ENCODE measurements around the gene MARCO. TPM values are rescaled to one million over a fixed set of nuclear protein-coding genes. Genes with fewer than 3 reads are reported as not detected.

The MARCO gene
- polyA plus RNA-seq, 1 experiment = not detected

DNA sequence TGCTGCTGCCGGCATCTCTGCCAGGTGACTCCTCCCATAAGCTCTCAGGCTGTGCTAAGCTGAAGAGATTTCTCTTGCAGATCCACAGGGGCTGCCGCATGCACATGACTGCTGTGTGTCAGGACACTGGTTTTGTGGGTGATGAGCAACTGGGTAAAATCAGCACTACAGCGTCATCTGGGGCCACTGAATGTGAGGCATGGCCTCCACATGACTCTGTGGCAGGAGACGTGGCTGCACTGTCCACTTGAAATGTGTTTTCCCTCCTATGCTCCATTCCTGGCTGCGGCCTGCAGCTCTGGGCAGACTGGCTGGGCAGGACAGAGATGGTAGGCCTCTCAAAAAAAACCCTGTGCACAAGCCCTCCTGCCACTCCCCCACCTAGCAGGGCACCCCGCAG is 63.6 kb downstream of the MARCO start:
- Histone ChIP-seq H3K27ac (ENCODE audit: low read depth, low read length) (no peak overlapping the region), H3K9me3 (ENCODE audit: control insufficient read depth, insufficient read depth, low read length) (no peaks in the 10 kb centered on the region), H3K4me3 (ENCODE audit: low read depth, low read length) (no peak overlapping the region), H3K27me3 (ENCODE audit: control insufficient read depth, insufficient read depth, low read length) (no peaks in the 10 kb centered on the region)
- POLR2A ChIA-PET = no interaction called here
- no peak for DNase-seq (ENCODE audit: low read depth, low spot score)
- CTCF ChIA-PET = no interaction called here
- TF ChIP-seq CTCF (IDR thresholded peaks at IDR 0.05; ENCODE audit: low read depth, low read length) = no peak

DNA sequence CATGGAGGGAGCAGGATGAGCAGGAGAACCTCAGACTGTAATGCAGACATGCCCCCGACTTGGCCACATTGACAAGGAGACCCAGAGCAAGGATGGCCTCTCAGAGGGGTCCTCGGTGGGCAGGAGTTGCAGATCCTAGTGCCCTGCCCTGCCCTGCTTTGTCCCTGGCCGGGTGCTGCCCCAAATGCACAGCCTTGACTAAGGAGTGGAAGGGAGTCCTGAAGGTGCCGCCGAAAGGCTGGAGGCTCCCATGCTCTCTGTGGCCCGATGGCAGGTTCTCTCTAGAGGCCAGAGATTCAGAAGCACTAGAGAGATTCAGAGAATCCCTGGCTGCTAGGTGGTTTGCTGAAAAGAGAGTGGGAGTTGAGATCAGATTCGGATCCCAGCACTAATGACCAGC is 64.4 kb downstream of the MARCO start:
- no peak overlapping the region for H3K27ac ChIP-seq (ENCODE audit: low read depth, low read length)
- H3K27me3 ChIP-seq (ENCODE audit: control insufficient read depth, insufficient read depth, low read length) = peaks cover 4% of the 10 kb centered on the region
- no peak overlapping the region for H3K4me3 ChIP-seq (ENCODE audit: low read depth, low read length)
- ChIA-PET POLR2A (no interaction called here), CTCF (no interaction called here)
- H3K9me3 ChIP-seq (ENCODE audit: control insufficient read depth, insufficient read depth, low read length) = no peaks in the 10 kb centered on the region
- DNase-seq (ENCODE audit: low read depth, low spot score) = no peak
- TF ChIP-seq CTCF (IDR thresholded peaks at IDR 0.05; ENCODE audit: low read depth, low read length) = no peak

- Histone ChIP-seq H3K27ac (ENCODE audit: low read depth, low read length) (no peak overlapping the region), H3K9me3 (ENCODE audit: control insufficient read depth, insufficient read depth, low read length) (no peaks in the 10 kb centered on the region), H3K27me3 (ENCODE audit: control insufficient read depth, insufficient read depth, low read length) (peaks cover 4% of the 10 kb centered on the region), H3K4me3 (ENCODE audit: low read depth, low read length) (no peak overlapping the region)
- ChIA-PET POLR2A (no interaction called here), CTCF (interaction anchor here (1.0 kb wide), 1 partner anchor 468 kb away, joined by 4 read pairs; no protein-coding TSS in a partner anchor)
- DNase-seq (ENCODE audit: low read depth, low spot score) = no peak
- no peak for TF ChIP-seq CTCF (IDR thresholded peaks at IDR 0.05; ENCODE audit: low read depth, low read length)
Observed at GRCh38 chr2:119008108-119008507, 66.1 kb downstream of the MARCO start.

DNA sequence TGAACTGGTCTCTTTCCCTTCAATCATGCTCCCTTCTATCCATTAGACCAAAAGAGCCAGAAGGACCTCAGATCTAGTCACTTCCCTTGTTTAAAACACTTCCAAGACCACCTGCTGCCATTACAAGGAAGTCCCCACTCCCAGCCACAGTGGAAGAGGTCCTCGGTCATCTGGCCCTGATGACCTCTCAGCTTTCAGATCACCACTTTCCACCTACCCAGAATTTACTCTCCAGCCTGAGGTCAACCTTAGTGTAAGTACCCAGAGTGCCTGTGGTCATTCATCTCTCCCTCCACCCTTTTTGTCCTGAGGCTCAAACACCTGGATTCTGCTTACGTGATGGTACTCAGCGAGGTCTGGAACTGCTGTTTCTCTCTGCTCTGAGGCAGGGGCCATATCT is 67.1 kb downstream of the MARCO start:
- no peak for DNase-seq (ENCODE audit: low read depth, low spot score)
- TF ChIP-seq CTCF (IDR thresholded peaks at IDR 0.05; ENCODE audit: low read depth, low read length) = no peak
- Histone ChIP-seq H3K9me3 (ENCODE audit: control insufficient read depth, insufficient read depth, low read length) (no peaks in the 10 kb centered on the region), H3K4me3 (ENCODE audit: low read depth, low read length) (no peak overlapping the region), H3K27ac (ENCODE audit: low read depth, low read length) (no peak overlapping the region), H3K27me3 (ENCODE audit: control insufficient read depth, insufficient read depth, low read length) (peaks cover 4% of the 10 kb centered on the region)
- CTCF ChIA-PET = no interaction called here
- POLR2A ChIA-PET = no interaction called here

- no peak for DNase-seq (ENCODE audit: low read depth, low spot score)
- ChIA-PET CTCF (interaction anchor here (1.2 to 2.8 kb wide), 4 partner anchors 255 to 459 kb away, joined by 3 to 29 read pairs (median 5); no protein-coding TSS in a partner anchor), POLR2A (no interaction called here)
- H3K27ac ChIP-seq (ENCODE audit: low read depth, low read length) = no peak overlapping the region
- no peak for TF ChIP-seq CTCF (IDR thresholded peaks at IDR 0.05; ENCODE audit: low read depth, low read length)
- H3K27me3 ChIP-seq (ENCODE audit: control insufficient read depth, insufficient read depth, low read length) = peaks cover 4% of the 10 kb centered on the region
- H3K9me3 ChIP-seq (ENCODE audit: control insufficient read depth, insufficient read depth, low read length) = no peaks in the 10 kb centered on the region
- no peak overlapping the region for H3K4me3 ChIP-seq (ENCODE audit: low read depth, low read length)
Observed at GRCh38 chr2:119010336-119010735, 68.3 kb downstream of the MARCO start.

Measured in AG04450 (cell line).